ENCODE data around the gene OR7G1. TPM values are rescaled to one million over a fixed set of nuclear protein-coding genes. Genes with fewer than 3 reads are reported as not detected.

The OR7G1 gene
- total RNA-seq, 2 donors from 2014 or later = not detected

DNA sequence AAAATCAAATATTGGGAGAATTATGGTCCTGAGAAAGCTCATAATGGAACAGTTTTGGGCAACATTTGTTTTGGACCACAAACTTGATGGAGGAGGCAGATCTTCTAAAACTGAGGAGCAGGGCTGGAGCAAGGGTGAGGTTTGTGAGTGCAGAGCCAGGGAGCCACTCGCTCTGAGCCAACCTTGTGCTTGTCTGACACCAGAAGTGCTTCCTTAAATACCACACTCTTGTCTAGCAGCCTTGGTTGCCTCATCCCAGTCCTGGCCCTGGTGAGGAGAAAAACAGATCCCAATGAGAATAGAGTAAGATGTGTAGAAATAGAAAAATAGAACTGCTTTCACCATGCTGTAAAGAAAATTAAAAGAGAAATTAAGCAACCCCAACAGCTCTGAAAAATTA is 31.3 kb upstream of the OR7G1 start:
- intact Hi-C loops (cut with DNase I) = no loop called here
- Histone ChIP-seq H3K9me3 (peaks cover 7% of the 10 kb centered on the region), H3K4me1 (no peaks in the 10 kb centered on the region), H3K27ac (no peak overlapping the region), H3K9ac (ENCODE audit: low read depth in 2 of 2, low read length in 2 of 2) (no peak overlapping the region), H3K36me3 (peaks cover 4% of the 10 kb centered on the region), H3K27me3 (no peaks in the 10 kb centered on the region), H3K4me3 (no peak overlapping the region)
- no peak for DNase-seq
- TF ChIP-seq CTCF (IDR thresholded peaks at IDR 0.05) = no peak

DNA sequence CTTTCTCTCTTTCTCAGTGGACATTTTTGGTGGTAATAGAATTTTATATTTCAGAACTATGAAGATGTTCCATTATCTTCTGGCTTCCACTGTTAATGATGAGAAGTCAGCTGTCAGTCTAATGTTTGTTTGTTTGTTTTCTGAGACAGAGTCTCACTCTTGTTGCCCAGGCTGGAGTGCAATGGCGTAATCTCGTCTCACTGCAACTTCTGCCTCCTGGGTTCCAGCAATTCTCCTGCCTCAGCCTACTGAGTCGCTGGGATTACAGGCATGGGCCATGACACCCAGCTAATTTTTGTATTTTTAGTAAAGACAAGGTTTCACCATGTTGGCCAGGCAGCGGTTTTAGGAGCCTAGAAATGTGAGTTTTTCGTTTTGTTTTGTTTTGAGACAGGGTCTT is 29.4 kb upstream of the OR7G1 start:
- H3K27me3 ChIP-seq = no peaks in the 10 kb centered on the region
- no peak for TF ChIP-seq CTCF (IDR thresholded peaks at IDR 0.05)
- H3K36me3 ChIP-seq = peaks cover 4% of the 10 kb centered on the region
- DNase-seq = no peak
- no peak overlapping the region for H3K9ac ChIP-seq (ENCODE audit: low read depth in 2 of 2, low read length in 2 of 2)
- H3K9me3 ChIP-seq = peaks cover 7% of the 10 kb centered on the region
- no peak overlapping the region for H3K4me3 ChIP-seq
- no peak overlapping the region for H3K27ac ChIP-seq
- peaks cover 6% of the 10 kb centered on the region for H3K4me1 ChIP-seq
- intact Hi-C loops (cut with DNase I) = no loop called here

- peak within 1 kb of the TSS; percentile 86 for H3K4me3 ChIP-seq
- peak within 1 kb of the TSS; percentile 94 to 96 for H3K9ac ChIP-seq (ENCODE audit: low read depth in 2 of 2, low read length in 2 of 2)
- DNase-seq = peak; percentile 97
- H3K9me3 ChIP-seq = peaks cover 3% of the 10 kb centered on the region
- no peak for TF ChIP-seq CTCF (IDR thresholded peaks at IDR 0.05)
- H3K27me3 ChIP-seq = no peaks in the 10 kb centered on the region
- intact Hi-C loops (cut with DNase I) = no loop called here
- H3K36me3 ChIP-seq = no peaks in the 10 kb centered on the region
- H3K27ac ChIP-seq = peak within 1 kb of the TSS; percentile 70
- peaks cover 6% of the 10 kb centered on the region for H3K4me1 ChIP-seq
Observed at GRCh38 chr19:9140159-9140874, 24.8 kb upstream of the OR7G1 start, which contains the start of gene ZNF317. ZNF317 (plus strand) TSS chr19:9140397; CDS start chr19:9156017, 15,620 bp downstream.

GRCh38 chr19:9139609-9140158 is 24.1 kb upstream of the OR7G1 start:
- DNase-seq = no peak
- H3K9me3 ChIP-seq = no peaks in the 10 kb centered on the region
- intact Hi-C loops (cut with DNase I) = loop anchor here (10.0 kb wide), 1 partner anchor 655 kb away; no protein-coding TSS in a partner anchor
- no peak for TF ChIP-seq CTCF (IDR thresholded peaks at IDR 0.05)
- no peaks in the 10 kb centered on the region for H3K27me3 ChIP-seq
- peaks cover 6% of the 10 kb centered on the region for H3K4me1 ChIP-seq
- no peak overlapping the region for H3K27ac ChIP-seq
- H3K9ac ChIP-seq (ENCODE audit: low read depth in 2 of 2, low read length in 2 of 2) = peak overlapping the region; percentile 94 to 96
- no peaks in the 10 kb centered on the region for H3K36me3 ChIP-seq
- H3K4me3 ChIP-seq = peak overlapping the region; percentile 86

GRCh38 chr19:9132422-9132821 is 16.9 kb upstream of the OR7G1 start:
- no peak for DNase-seq
- H3K9ac ChIP-seq (ENCODE audit: low read depth in 2 of 2, low read length in 2 of 2) = no peak overlapping the region
- TF ChIP-seq CTCF (IDR thresholded peaks at IDR 0.05) = no peak
- H3K27me3 ChIP-seq = no peaks in the 10 kb centered on the region
- H3K36me3 ChIP-seq = no peaks in the 10 kb centered on the region
- no peak overlapping the region for H3K27ac ChIP-seq
- intact Hi-C loops (cut with DNase I) = loop anchor here (10.0 kb wide), 1 partner anchor 662 kb away; no protein-coding TSS in a partner anchor
- H3K4me1 ChIP-seq = no peaks in the 10 kb centered on the region
- no peaks in the 10 kb centered on the region for H3K9me3 ChIP-seq
- no peak overlapping the region for H3K4me3 ChIP-seq

All from colonic mucosa (tissue), 4 donors.